Measurements from ENCODE around the gene CDKAL1. TPM values are rescaled to one million over a fixed set of nuclear protein-coding genes. Genes with fewer than 3 reads are reported as not detected.

CDKAL1 gene
- total RNA-seq, 1 experiment from 2014 or later, result 14.5 TPM

DNA sequence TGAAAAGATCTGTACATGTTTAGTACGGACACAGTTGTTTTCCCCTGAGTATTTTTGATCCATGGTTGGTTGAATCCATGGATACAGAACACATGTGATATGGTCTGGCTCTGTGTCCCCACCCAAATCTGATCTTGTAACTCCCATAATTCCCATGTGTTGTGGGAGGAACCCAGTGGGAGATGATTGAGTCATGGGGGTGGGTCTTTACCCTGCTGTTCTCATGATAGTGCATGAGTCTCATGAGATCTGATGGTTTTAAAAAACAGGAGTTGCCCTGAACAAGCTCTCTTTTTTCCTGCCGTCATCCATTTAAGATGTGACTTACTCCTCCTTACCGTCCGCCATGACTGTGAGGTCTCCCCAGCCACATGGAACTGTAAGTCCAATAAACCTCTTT, 139.2 kb downstream of the CDKAL1 start:
- no peak for DNase-seq (ENCODE audit: low spot score)

GRCh38 chr6:20674664-20675063, 140.4 kb downstream of the CDKAL1 start:
- no peak for DNase-seq (ENCODE audit: low spot score)

DNA sequence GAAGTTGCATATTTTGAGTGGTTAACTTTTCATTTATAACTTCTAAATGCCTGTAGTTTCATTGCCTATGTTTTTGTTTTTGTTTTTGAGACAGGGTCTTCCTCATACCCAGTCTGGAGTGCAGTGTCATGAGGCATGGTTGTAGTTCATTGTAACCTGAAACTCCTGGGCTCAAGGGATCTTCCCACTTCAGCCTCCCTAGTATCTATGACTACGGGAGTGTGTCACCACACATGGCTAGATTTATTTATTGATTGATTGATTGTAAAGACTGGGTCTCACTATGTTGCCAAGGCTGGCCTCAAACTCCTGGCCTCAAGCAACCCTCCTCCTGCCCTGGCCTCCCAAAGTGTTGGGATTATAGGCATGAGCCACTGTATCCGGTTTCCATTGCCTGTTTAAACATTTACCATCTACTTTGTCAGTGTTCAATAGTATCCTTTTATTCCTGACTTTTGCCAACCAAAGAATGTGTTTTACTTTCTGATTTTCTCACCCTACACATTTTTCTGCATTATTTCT, 144.6 kb downstream of the CDKAL1 start:
- DNase-seq (ENCODE audit: low spot score), result no peak

DNA sequence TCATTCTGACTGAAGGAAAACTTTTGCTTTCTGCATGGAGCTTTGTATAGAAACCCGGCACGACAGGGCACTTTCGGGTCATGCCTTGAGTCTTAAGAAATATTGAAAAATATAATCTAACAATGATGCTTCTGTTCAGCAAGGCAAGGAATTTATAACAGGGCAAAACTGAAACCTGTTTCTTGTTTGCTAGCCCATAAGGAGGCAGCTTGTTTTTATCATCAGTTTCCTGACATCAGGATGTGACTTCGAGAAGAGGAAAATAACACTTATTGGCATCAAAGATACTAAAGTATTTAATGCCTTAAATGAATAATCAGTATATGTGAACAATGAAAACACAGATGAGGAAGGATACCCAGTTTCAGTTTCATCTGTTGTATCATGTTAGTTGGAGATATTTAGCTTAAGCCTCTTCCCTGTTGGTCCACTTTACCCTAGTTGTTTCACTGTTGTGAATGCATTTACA, 146.5 kb downstream of the CDKAL1 start:
- no peak for DNase-seq (ENCODE audit: low spot score)

DNA sequence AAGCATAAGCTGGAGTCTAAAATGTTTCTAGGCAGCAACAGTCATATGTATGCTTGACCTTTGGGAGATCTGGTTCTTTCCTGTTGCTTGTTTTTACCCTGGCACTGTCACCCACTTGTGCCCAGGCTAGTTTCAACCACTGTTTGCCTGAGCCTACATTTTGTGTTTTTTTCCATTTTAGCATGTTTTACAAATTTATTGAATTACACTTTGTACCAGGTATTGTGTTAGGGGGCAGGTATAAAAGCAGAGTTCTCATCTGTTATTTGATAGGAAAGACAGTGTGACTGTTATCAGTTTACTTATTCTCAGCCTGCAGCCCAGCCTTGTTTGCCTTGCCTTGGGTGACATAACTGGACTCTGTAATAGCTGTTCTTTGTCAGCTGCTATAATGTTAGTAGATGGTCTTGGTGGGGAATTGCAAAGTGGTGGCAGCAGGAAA, 147.0 kb downstream of the CDKAL1 start:
- DNase-seq (ENCODE audit: low spot score), result no peak

GRCh38 chr6:20684474-20684873, 150.2 kb downstream of the CDKAL1 start:
- no peak for DNase-seq (ENCODE audit: low spot score)

GRCh38 chr6:20686142-20686541, 151.9 kb downstream of the CDKAL1 start:
- DNase-seq (ENCODE audit: low spot score), result no peak

GRCh38 chr6:20687494-20687893, 153.2 kb downstream of the CDKAL1 start:
- no peak for DNase-seq (ENCODE audit: low spot score)

DNA sequence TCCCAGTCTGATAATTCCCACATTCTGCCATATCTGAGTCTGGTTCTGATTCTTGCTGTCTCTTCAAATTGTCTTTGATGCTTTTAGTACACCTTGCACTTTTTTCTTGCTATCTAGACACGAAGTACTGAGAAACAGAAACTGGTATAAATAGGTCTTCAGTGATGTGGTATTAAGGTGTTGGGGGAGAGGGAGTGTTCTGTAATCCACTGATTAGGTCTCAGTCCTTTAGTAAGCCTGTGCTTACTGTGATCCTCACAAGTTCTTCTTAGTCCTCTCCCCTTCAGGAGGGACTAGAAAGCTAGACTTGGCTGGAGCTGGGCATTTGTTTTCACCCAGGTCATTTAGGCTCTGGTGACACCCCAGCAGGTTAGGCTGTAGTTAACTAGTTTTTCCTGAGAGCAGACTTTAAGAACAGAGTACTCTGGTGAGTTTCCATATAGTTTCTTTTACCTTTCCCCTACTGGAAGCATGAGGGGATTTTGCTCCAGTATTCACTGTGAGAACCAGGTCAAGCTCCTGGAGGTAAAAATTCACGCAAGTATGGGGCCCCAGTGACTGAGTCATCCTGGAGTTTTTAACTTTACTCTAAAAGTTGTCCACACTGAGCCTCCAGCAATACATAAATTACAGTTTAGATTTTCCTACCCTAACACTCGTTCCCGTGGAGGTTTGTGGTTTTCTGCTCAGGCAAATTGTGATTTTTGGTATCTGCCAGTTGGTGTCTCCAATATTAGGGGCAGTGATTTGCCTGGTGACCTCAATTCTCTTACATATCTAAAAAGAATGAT, 154.6 kb downstream of the CDKAL1 start:
- DNase-seq (ENCODE audit: low spot score), result peak; percentile 30

- no peak for DNase-seq (ENCODE audit: low spot score)
Measured at GRCh38 chr6:20691185-20691584, 156.9 kb downstream of the CDKAL1 start.

DNA sequence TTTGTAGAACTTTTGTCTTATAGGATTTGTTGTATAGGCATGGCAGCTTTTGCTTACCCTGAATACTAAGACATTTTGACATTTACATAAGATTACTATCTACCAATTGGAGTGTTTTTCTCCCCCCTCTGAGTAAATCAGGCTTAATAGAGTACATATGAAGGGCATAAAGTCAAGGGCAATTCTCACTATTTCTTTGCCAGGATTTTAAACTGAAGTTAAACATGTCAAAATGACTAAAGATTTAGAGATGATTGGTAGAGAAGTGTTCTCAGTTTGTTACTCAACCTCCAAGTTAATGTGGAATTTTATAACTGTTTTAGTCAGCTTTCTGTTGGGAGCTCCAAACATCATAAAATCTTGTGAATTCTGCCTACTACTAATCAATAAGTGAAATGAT, 157.8 kb downstream of the CDKAL1 start:
- no peak for DNase-seq (ENCODE audit: low spot score)

DNA sequence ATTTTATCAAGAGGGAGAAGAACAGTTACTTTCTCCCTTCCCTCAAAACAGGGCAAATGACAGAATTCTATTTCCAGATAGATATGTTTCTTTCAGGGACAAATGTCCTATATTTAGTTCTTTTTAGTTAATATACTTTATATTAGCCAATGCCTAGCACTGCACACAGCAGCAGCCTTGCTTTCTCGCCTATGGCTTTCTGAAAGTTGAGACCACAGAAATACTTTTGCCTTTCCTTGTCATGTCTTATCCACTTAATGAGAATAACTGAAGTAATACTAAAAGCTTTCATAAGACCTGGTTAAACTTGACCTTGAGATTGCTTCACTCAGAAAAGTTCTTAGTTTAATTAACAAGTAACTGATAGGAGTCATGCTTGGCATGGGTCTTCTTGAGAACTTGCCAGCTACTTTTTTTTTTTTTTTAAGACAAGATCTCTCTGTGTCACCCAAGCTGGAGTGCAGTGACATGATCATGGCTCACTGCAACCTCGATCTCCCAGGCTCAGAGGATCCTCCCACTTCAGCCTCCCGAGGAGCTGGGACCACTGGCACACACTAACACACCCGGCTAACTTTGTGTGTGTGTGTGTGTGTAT, 159.3 kb downstream of the CDKAL1 start:
- DNase-seq (ENCODE audit: low spot score), result peak; percentile 12

DNA sequence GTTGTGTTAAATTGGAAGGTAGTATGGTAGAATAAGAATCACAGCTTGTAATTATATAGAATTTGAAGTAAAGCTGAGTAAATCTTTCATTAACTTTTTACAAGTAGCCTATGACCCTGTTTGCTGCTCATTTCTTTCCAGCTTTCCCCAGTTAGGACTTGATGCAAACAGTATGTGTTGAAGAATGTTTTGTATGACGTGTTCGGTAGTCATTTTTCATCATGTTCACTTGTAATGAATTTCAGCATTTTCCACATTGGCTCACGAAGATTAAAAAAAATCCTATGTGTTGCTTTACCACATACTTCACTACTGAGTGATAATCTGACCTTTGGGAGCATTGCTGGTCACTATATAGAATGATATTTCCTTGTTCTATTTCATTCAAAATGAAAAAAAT, 162.4 kb downstream of the CDKAL1 start:
- DNase-seq (ENCODE audit: low spot score), result no peak

GRCh38 chr6:20698675-20699074, 164.4 kb downstream of the CDKAL1 start:
- DNase-seq (ENCODE audit: low spot score), result no peak

GRCh38 chr6:20699402-20699801, 165.1 kb downstream of the CDKAL1 start:
- DNase-seq (ENCODE audit: low spot score), result no peak

- no peak for DNase-seq (ENCODE audit: low spot score)
Measured at GRCh38 chr6:20700375-20700774, 166.1 kb downstream of the CDKAL1 start.

DNA sequence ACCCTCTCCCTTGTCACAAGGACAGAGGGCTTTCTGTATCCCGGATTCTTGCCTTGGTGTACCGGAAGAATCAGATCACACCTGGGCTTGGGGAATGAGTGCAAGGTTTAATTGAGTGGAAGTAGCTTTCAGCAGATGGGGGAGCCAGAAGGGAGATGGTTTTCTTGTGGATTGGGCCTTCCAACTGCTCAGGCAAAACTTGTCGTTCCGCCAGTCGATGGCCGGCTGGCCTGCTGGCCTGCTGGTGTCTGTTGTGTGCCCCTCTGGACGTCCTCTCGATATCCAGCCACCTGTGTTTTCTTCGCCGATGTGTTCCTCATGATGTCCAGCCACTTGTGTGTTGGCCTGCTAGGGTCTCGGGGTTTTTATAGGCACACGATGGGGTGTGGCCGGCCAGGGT, 168.1 kb downstream of the CDKAL1 start:
- DNase-seq (ENCODE audit: low spot score), result no peak

GRCh38 chr6:20703049-20703448, 168.8 kb downstream of the CDKAL1 start:
- DNase-seq (ENCODE audit: low spot score), result no peak

DNA sequence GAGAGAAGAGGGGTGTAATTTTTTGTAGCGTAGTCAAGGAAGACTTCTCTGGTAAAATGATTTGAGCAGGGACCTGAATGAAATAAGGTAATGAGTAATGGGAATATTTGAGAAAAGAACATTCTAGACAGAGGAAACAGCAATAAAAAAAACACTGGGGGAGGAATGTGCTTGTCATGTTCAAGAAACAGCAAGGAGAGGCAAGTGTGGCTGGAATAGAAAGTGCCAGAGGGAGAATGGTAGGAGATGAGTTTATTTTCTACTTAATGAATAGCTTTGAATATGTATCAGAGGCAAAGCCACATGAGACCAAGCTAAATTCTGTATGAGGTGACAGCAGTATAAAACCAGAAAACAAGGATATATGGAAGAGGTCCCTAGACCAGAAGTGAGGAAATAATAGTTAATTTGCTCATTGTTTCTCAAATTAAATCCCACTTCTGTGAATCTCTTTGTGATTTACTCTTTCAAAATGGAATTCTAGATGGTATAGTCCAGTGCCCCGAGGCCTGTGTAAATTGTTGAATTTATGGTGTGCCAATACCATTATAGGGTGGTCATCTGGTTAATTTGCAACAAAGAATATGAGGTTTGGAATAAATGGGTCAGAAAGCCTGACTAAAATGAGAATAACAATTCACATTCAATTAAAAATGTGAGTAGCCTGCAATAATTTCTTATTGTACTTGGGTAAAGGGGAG, 170.2 kb downstream of the CDKAL1 start:
- no peak for DNase-seq (ENCODE audit: low spot score)

- DNase-seq (ENCODE audit: low spot score), result no peak
Measured at GRCh38 chr6:20705741-20706140, 171.5 kb downstream of the CDKAL1 start.

DNA sequence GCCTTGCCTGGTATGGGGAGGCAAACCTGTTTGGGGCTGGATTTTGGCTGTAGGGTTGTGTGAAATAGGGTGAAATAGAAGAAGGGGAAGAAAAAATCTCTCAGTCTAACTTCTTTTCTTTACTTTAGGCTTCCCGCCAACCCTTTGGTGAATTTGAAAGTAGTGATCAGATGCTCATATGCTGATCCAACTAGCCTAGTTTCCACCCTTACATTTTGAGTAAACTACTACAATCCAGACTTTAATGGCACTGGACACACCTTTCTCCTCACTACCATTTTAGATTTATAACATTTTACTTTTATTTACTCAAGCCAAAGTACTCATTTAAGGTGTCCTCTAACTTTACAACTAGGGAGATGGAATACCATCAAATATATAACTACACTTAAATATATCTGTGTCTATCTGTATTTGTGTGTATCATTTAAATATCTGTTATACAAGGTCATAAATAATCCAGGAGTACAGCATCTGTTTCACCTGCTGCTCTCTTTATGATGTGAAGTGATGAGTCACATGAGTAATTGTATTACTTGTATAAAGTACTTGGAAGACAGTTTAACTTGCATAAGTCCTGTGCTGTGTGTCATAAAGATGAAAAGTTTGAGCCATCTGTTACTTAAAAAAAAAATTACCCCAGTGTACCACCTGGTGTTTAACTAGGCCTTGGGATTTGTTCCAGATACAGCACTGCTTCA, 172.1 kb downstream of the CDKAL1 start:
- no peak for DNase-seq (ENCODE audit: low spot score)

- DNase-seq (ENCODE audit: low spot score), result no peak
Measured at GRCh38 chr6:20706939-20707485, 172.8 kb downstream of the CDKAL1 start.
